Muscle of leg (tissue), 11 donors: ENCODE results near the gene CYP11A1. TPM values are rescaled to one million over a fixed set of nuclear protein-coding genes. Genes with fewer than 3 reads are reported as not detected.

Source experiments
- DNase-seq: peaks from one replicate; pipeline ENCODE4 v3.0.0; 2013
- H3K27ac ChIP-seq: one replicate; pipeline ENCODE4 v1.5.1; 2013; ENCODE audit warnings: mild to moderate bottlenecking, low read length, control low read depth
- H3K27me3 ChIP-seq: one replicate; pipeline ENCODE4 v1.6.1; 2013; ENCODE audit warnings: low read length; ENCODE audit not compliant: control insufficient read depth, insufficient read depth
- H3K36me3 ChIP-seq: one replicate; pipeline ENCODE4 v1.6.1; 2013; ENCODE audit warnings: low read length; ENCODE audit not compliant: control insufficient read depth, insufficient read depth
- H3K4me1 ChIP-seq: one replicate; pipeline ENCODE4 v1.6.1; 2013; ENCODE audit warnings: low read length; ENCODE audit not compliant: control insufficient read depth, insufficient read depth
- H3K4me3 ChIP-seq: one replicate; pipeline ENCODE4 v1.5.1; 2013; ENCODE audit warnings: low read length, control low read depth
- H3K9me3 ChIP-seq: replicated peaks from 2 replicates; pipeline ENCODE4 v1.6.1; 2013; ENCODE audit warnings: low read depth, low read length; ENCODE audit not compliant: control insufficient read depth
- WGBS: methylation state at CpG from one replicate; pipeline ENCODE4 v1.1.5; 2013; ENCODE audit warnings: missing lambda C conversion rate; ENCODE audit not compliant: insufficient coverage; 5-methylcytosine and 5-hydroxymethylcytosine counted together
- polyA plus RNA-seq, 8 donors: library from polyadenylated mRNA; unstranded; fragments of 120-200 nt; gene quantifications; one replicate each; pipeline versions ENCODE4 v1.2.1 to v1.2.3, GENCODE V29; 2013; ENCODE audit warnings: inconsistent platforms in 1 of 8, low replicate concordance in 1 of 8; ENCODE audit not compliant: insufficient read length in 8 of 8, insufficient read depth in 1 of 8
- total RNA-seq: library from RNA; stranded (reverse); fragments of 120-200 nt; gene quantifications from one replicate; pipeline ENCODE4 v1.2.4, GENCODE V29; 2013

The CYP11A1 gene
- total and polyA plus RNA-seq, 9 donors: 1.2 to 3.6 (median 2.4) TPM

GRCh38 chr15:74313889-74314288 lies 53.6 kb downstream of the CYP11A1 start:
- no peak overlapping the region for H3K4me3 ChIP-seq
- no peak overlapping the region for H3K27ac ChIP-seq
- H3K4me1 ChIP-seq: peaks cover 53% of the 10 kb centered on the region
- peaks cover 6% of the 10 kb centered on the region for H3K27me3 ChIP-seq
- DNase-seq: no peak
- 92% methylated on average over 7 of the region's 7 CpGs for WGBS
- H3K36me3 ChIP-seq: no peaks in the 10 kb centered on the region
- no peaks in the 10 kb centered on the region for H3K9me3 ChIP-seq

GRCh38 chr15:74312445-74313007 lies 54.9 kb downstream of the CYP11A1 start:
- Histone ChIP-seq H3K4me1 (peaks cover 45% of the 10 kb centered on the region), H3K27me3 (peaks cover 13% of the 10 kb centered on the region), H3K4me3 (no peak overlapping the region), H3K27ac (no peak overlapping the region), H3K9me3 (no peaks in the 10 kb centered on the region), H3K36me3 (no peaks in the 10 kb centered on the region)
- 61% methylated on average over 9 of the region's 9 CpGs for WGBS
- no peak for DNase-seq

GRCh38 chr15:74311734-74312444 lies 55.6 kb downstream of the CYP11A1 start:
- no peak overlapping the region for H3K4me3 ChIP-seq
- no peaks in the 10 kb centered on the region for H3K9me3 ChIP-seq
- 62% methylated on average over 9 of the region's 13 CpGs for WGBS
- no peak overlapping the region for H3K27ac ChIP-seq
- no peak for DNase-seq
- no peaks in the 10 kb centered on the region for H3K36me3 ChIP-seq
- H3K27me3 ChIP-seq: peaks cover 13% of the 10 kb centered on the region
- peaks cover 39% of the 10 kb centered on the region for H3K4me1 ChIP-seq

GRCh38 chr15:74307827-74308811 lies 59.3 kb downstream of the CYP11A1 start:
- 8% methylated on average over 7 of the region's 19 CpGs for WGBS
- H3K9me3 ChIP-seq: no peaks in the 10 kb centered on the region
- peak; percentile 68 for DNase-seq
- no peak overlapping the region for H3K27ac ChIP-seq
- H3K36me3 ChIP-seq: no peaks in the 10 kb centered on the region
- H3K4me3 ChIP-seq: no peak overlapping the region
- peaks cover 23% of the 10 kb centered on the region for H3K4me1 ChIP-seq
- H3K27me3 ChIP-seq: peaks cover 26% of the 10 kb centered on the region

- Histone ChIP-seq H3K4me1 (peaks cover 19% of the 10 kb centered on the region), H3K27ac (no peak overlapping the region), H3K4me3 (no peak overlapping the region), H3K36me3 (no peaks in the 10 kb centered on the region), H3K9me3 (no peaks in the 10 kb centered on the region), H3K27me3 (peaks cover 33% of the 10 kb centered on the region)
- no peak for DNase-seq
- 24% methylated on average over 6 of the region's 10 CpGs for WGBS
These were observed 60.6 kb downstream of the CYP11A1 start for GRCh38 chr15:74306781-74307217.

GRCh38 chr15:74305687-74306086 lies 61.8 kb downstream of the CYP11A1 start:
- no peak overlapping the region for H3K27ac ChIP-seq
- H3K36me3 ChIP-seq: no peaks in the 10 kb centered on the region
- 70% methylated on average over 3 of the region's 7 CpGs for WGBS
- peaks cover 40% of the 10 kb centered on the region for H3K27me3 ChIP-seq
- no peaks in the 10 kb centered on the region for H3K9me3 ChIP-seq
- no peak for DNase-seq
- H3K4me3 ChIP-seq: no peak overlapping the region
- H3K4me1 ChIP-seq: peaks cover 18% of the 10 kb centered on the region

- Histone ChIP-seq H3K4me1 (peaks cover 18% of the 10 kb centered on the region), H3K4me3 (no peak overlapping the region), H3K27ac (no peak overlapping the region), H3K9me3 (no peaks in the 10 kb centered on the region), H3K36me3 (no peaks in the 10 kb centered on the region), H3K27me3 (peaks cover 44% of the 10 kb centered on the region)
- 22% methylated on average over 7 of the region's 12 CpGs for WGBS
- DNase-seq: no peak
These were observed 63.0 kb downstream of the CYP11A1 start for GRCh38 chr15:74304431-74304830.

GRCh38 chr15:74303741-74304309 lies 63.6 kb downstream of the CYP11A1 start:
- Histone ChIP-seq H3K36me3 (no peaks in the 10 kb centered on the region), H3K27ac (no peak overlapping the region), H3K27me3 (peaks cover 43% of the 10 kb centered on the region), H3K4me3 (no peak overlapping the region), H3K4me1 (peaks cover 18% of the 10 kb centered on the region), H3K9me3 (no peaks in the 10 kb centered on the region)
- no peak for DNase-seq
- WGBS: no CpG with 5 or more reads among the region's 6 CpGs

- Histone ChIP-seq H3K9me3 (no peaks in the 10 kb centered on the region), H3K27ac (no peak overlapping the region), H3K36me3 (no peaks in the 10 kb centered on the region), H3K4me3 (no peak overlapping the region), H3K4me1 (peaks cover 14% of the 10 kb centered on the region), H3K27me3 (peaks cover 37% of the 10 kb centered on the region)
- DNase-seq: peak; percentile 48
- WGBS: 46% methylated on average over 4 of the region's 7 CpGs
These were observed 64.6 kb downstream of the CYP11A1 start for GRCh38 chr15:74302821-74303359.
